Measurements from ENCODE around the gene AP1B1. TPM values are rescaled to one million over a fixed set of nuclear protein-coding genes. Genes with fewer than 3 reads are reported as not detected.
"Not testable (repeated sequence)": the region's sequence is repeated elsewhere in the genome, so short reads cannot be mapped to it uniquely, and the experiment has no call there.

AP1B1 gene
- total RNA-seq, 1 experiment from 2014 or later, result 77.9 TPM

DNA sequence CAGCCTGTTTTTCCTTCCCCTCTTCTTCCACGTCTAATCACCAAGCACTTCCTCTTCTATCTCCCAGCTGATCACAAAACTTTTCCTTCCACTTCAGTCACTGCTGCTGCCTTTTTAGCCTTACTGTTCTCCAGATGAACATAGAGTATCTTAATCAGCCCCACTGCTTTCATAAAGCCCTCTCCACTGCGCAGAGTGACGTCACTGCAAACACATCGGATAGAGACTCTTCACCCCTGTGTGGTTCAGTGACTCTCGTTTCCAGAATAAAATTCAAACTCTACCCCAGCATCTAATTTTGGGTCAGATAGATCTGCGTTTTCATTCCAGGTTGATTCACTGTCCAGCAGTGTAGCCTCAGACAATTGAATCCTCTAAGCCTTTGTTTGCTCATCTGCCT, 13.2 kb upstream of the AP1B1 start:
- ATAC-seq; H3K27me3 Mint-ChIP-seq (ENCODE audit: low read depth); H3K4me1 Mint-ChIP-seq; H3K36me3 Mint-ChIP-seq; H3K27ac Mint-ChIP-seq; H3K4me3 Mint-ChIP-seq; POLR2A ChIA-PET; DNase-seq (ENCODE audit: low spot score); CTCF ChIA-PET; H3K9me3 Mint-ChIP-seq: not testable (repeated sequence)

DNA sequence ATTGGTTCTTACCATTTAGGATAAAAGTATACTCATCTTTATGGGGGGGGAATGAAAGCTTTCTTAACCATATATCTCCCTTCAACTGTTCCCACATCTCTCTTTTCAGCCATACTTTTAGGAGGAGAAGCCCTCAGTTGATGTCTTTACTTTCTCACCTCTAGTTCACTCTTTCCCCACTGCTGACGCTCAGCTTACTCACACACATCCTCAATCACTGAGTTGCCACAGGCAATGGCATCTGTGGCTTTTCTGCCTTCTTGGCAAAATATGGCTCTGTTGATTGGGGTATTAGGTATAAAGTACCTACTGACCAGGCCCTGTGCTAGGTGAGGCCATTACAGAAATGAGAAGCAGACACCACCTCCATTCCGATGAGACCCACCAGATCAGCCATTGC, 12.2 kb upstream of the AP1B1 start:
- POLR2A ChIA-PET, result no interaction called here
- TF ChIP-seq ESRRA (CRISPR knock-in tag; IDR thresholded peaks at IDR 0.05; ENCODE audit: borderline replicate concordance) (no peak), FOXJ3 (CRISPR knock-in tag; IDR thresholded peaks at IDR 0.05; ENCODE audit: borderline replicate concordance) (no peak), ELF4 (CRISPR knock-in tag; IDR thresholded peaks at IDR 0.05; ENCODE audit: low read depth) (no peak), NR2C2 (CRISPR knock-in tag; IDR thresholded peaks at IDR 0.05) (no peak), SMAD4 (CRISPR knock-in tag; IDR thresholded peaks at IDR 0.05) (no peak), SOX15 (CRISPR knock-in tag; IDR thresholded peaks at IDR 0.05) (no peak), TP53 (CRISPR knock-in tag; IDR thresholded peaks at IDR 0.05) (no peak), PRRX2 (CRISPR knock-in tag; IDR thresholded peaks at IDR 0.05) (no peak), CREB1 (CRISPR knock-in tag; IDR thresholded peaks at IDR 0.05) (no peak), OVOL2 (CRISPR knock-in tag; IDR thresholded peaks at IDR 0.05; ENCODE audit: borderline replicate concordance) (no peak), IRF2 (CRISPR knock-in tag; IDR thresholded peaks at IDR 0.05; ENCODE audit: borderline replicate concordance, low read depth) (no peak)
- TF ChIP-seq, protein P1, sequence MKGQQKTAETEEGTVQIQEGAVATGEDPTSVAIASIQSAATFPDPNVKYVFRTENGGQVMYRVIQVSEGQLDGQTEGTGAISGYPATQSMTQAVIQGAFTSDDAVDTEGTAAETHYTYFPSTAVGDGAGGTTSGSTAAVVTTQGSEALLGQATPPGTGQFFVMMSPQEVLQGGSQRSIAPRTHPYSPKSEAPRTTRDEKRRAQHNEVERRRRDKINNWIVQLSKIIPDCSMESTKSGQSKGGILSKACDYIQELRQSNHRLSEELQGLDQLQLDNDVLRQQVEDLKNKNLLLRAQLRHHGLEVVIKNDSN (CRISPR knock-in tag; IDR thresholded peaks at IDR 0.05), result no peak
- TF ChIP-seq, protein P2, sequence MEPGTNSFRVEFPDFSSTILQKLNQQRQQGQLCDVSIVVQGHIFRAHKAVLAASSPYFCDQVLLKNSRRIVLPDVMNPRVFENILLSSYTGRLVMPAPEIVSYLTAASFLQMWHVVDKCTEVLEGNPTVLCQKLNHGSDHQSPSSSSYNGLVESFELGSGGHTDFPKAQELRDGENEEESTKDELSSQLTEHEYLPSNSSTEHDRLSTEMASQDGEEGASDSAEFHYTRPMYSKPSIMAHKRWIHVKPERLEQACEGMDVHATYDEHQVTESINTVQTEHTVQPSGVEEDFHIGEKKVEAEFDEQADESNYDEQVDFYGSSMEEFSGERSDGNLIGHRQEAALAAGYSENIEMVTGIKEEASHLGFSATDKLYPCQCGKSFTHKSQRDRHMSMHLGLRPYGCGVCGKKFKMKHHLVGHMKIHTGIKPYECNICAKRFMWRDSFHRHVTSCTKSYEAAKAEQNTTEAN (CRISPR knock-in tag; IDR thresholded peaks at IDR 0.05), result no peak
- TF ChIP-seq, protein P3, sequence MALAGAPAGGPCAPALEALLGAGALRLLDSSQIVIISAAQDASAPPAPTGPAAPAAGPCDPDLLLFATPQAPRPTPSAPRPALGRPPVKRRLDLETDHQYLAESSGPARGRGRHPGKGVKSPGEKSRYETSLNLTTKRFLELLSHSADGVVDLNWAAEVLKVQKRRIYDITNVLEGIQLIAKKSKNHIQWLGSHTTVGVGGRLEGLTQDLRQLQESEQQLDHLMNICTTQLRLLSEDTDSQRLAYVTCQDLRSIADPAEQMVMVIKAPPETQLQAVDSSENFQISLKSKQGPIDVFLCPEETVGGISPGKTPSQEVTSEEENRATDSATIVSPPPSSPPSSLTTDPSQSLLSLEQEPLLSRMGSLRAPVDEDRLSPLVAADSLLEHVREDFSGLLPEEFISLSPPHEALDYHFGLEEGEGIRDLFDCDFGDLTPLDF (CRISPR knock-in tag; IDR thresholded peaks at IDR 0.05), result no peak
- Mint-ChIP-seq H3K27ac (no peak overlapping the region), H3K4me3 (no peak overlapping the region), H3K4me1 (no peaks in the 10 kb centered on the region), H3K36me3 (no peaks in the 10 kb centered on the region), H3K27me3 (ENCODE audit: low read depth) (no peaks in the 10 kb centered on the region), H3K9me3 (no peaks in the 10 kb centered on the region)
- CTCF ChIA-PET, result interaction anchor here (0.6 to 0.7 kb wide), 2 partner anchors 22 to 47 kb away, joined by 3 to 4 read pairs; no protein-coding TSS in a partner anchor
- DNase-seq (ENCODE audit: low spot score), result no peak
- no peak for ATAC-seq

DNA sequence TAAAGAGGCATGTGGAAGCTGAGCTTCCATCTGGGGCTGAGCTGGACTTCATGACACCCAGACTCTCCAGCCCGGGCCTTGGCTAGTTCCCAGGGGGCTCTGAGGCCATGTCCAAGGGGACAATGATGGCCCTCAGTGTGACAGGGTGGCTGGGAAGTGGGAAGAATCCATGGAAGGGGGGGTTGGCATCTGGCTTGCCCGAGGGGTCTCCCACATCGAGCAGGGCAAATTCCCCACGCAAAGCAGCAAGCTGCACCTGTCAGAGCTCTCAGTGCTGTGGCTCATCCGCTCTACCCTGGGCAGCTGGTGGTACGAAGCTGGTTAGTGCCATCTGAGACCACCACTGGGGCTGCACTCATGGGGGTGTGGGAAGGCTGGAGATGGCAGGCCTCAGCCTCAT, 9.4 kb upstream of the AP1B1 start:
- ChIA-PET CTCF (interaction anchor here (4.7 kb wide), 1 partner anchor 127 kb away, joined by 42 read pairs; no protein-coding TSS in a partner anchor), POLR2A (no interaction called here)
- no peak overlapping the region for H3K27ac Mint-ChIP-seq

More for the DNA sequence above, 9.4 kb upstream of the AP1B1 start:
- Mint-ChIP-seq H3K36me3 (no peaks in the 10 kb centered on the region), H3K9me3 (no peaks in the 10 kb centered on the region), H3K27me3 (ENCODE audit: low read depth) (no peaks in the 10 kb centered on the region), H3K4me3 (no peak overlapping the region), H3K4me1 (no peaks in the 10 kb centered on the region)
- ATAC-seq (no peak), DNase-seq (ENCODE audit: low spot score) (no peak)
- TF ChIP-seq, protein P4, sequence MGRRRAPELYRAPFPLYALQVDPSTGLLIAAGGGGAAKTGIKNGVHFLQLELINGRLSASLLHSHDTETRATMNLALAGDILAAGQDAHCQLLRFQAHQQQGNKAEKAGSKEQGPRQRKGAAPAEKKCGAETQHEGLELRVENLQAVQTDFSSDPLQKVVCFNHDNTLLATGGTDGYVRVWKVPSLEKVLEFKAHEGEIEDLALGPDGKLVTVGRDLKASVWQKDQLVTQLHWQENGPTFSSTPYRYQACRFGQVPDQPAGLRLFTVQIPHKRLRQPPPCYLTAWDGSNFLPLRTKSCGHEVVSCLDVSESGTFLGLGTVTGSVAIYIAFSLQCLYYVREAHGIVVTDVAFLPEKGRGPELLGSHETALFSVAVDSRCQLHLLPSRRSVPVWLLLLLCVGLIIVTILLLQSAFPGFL (CRISPR knock-in tag; IDR thresholded peaks at IDR 0.05; ENCODE audit: borderline replicate concordance), result no peak
- TF ChIP-seq KAT7 (CRISPR knock-in tag; IDR thresholded peaks at IDR 0.05; ENCODE audit: borderline replicate concordance), result no peak
- no peak for TF ChIP-seq FOXK1 (CRISPR knock-in tag; IDR thresholded peaks at IDR 0.05)
- TF ChIP-seq, protein P5, sequence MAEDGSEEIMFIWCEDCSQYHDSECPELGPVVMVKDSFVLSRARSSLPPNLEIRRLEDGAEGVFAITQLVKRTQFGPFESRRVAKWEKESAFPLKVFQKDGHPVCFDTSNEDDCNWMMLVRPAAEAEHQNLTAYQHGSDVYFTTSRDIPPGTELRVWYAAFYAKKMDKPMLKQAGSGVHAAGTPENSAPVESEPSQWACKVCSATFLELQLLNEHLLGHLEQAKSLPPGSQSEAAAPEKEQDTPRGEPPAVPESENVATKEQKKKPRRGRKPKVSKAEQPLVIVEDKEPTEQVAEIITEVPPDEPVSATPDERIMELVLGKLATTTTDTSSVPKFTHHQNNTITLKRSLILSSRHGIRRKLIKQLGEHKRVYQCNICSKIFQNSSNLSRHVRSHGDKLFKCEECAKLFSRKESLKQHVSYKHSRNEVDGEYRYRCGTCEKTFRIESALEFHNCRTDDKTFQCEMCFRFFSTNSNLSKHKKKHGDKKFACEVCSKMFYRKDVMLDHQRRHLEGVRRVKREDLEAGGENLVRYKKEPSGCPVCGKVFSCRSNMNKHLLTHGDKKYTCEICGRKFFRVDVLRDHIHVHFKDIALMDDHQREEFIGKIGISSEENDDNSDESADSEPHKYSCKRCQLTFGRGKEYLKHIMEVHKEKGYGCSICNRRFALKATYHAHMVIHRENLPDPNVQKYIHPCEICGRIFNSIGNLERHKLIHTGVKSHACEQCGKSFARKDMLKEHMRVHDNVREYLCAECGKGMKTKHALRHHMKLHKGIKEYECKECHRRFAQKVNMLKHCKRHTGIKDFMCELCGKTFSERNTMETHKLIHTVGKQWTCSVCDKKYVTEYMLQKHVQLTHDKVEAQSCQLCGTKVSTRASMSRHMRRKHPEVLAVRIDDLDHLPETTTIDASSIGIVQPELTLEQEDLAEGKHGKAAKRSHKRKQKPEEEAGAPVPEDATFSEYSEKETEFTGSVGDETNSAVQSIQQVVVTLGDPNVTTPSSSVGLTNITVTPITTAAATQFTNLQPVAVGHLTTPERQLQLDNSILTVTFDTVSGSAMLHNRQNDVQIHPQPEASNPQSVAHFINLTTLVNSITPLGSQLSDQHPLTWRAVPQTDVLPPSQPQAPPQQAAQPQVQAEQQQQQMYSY (CRISPR knock-in tag; IDR thresholded peaks at IDR 0.05), result no peak
